ENCODE measurements around the gene LPGAT1.

GRCh38 chr1:211783266-211783665 lies 47.3 kb downstream of the LPGAT1 start:
- no peak for TF ChIP-seq UBTF (CRISPR knock-in tag; IDR thresholded peaks at IDR 0.05)
- TF ChIP-seq CTCF (CRISPR knock-in tag; IDR thresholded peaks at IDR 0.05) = no peak
- TF ChIP-seq ZBTB26 (CRISPR knock-in tag; IDR thresholded peaks at IDR 0.05; ENCODE audit: borderline replicate concordance) = no peak
- TF ChIP-seq ZNF563 (CRISPR knock-in tag; IDR thresholded peaks at IDR 0.05) = no peak
- no peak for TF ChIP-seq FOXP4 (CRISPR knock-in tag; IDR thresholded peaks at IDR 0.05)
- TF ChIP-seq KLF6 (CRISPR knock-in tag; IDR thresholded peaks at IDR 0.05) = no peak
- TF ChIP-seq CREM (IDR thresholded peaks at IDR 0.05) = no peak
- TF ChIP-seq CREM (CRISPR knock-in tag; IDR thresholded peaks at IDR 0.05) = no peak
- no peak for TF ChIP-seq MZF1 (CRISPR knock-in tag; IDR thresholded peaks at IDR 0.05; ENCODE audit: borderline replicate concordance)
- no peak for TF ChIP-seq ATRX (CRISPR knock-in tag; IDR thresholded peaks at IDR 0.05; ENCODE audit: borderline replicate concordance)
- no peak for TF ChIP-seq EED (CRISPR knock-in tag; IDR thresholded peaks at IDR 0.05)
- no peak for TF ChIP-seq TOE1 (CRISPR knock-in tag; IDR thresholded peaks at IDR 0.05)
- TF ChIP-seq ZSCAN20 (CRISPR knock-in tag; IDR thresholded peaks at IDR 0.05; ENCODE audit: borderline replicate concordance) = no peak

Data from HepG2 (cell line).